Sigmoid colon (tissue), 3 donors: ENCODE measurements around the gene ECHS1.

Experiments used
- CTCF ChIP-seq, 4 experiments: fragments of 450-650 bp in 3 of 4; fragments of 200-600 bp in 1 of 4; IDR thresholded peaks; one replicate each; pipeline ENCODE4 v1.5.1; 2016 to 2019; ENCODE audit warnings: antibody characterized with exemption in 4 of 4, mild to moderate bottlenecking in 3 of 4, moderate library complexity in 2 of 4
- POLR2A ChIP-seq, 2 donors: fragments of 450-650 bp; IDR thresholded peaks; one replicate each; pipeline ENCODE4 v1.6.1; 2016; ENCODE audit warnings: antibody characterized with exemption in 2 of 2, mild to moderate bottlenecking in 2 of 2, moderate library complexity in 2 of 2

- TF ChIP-seq POLR2A (IDR thresholded peaks at IDR 0.05), result no peak
- no peak for TF ChIP-seq CTCF (IDR thresholded peaks at IDR 0.05)
These were observed 39.2 kb upstream of the ECHS1 start for GRCh38 chr10:133412381-133412711.
